Fibroblast of skin of right biceps (primary cell): Measurements from ENCODE around the gene SMYD3.

Source experiments
- DNase-seq: peaks from one replicate; pipeline ENCODE4 v3.0.0-alpha.2; 2013

The SMYD3 gene

GRCh38 chr1:246200738-246201137 lies 306.3 kb downstream of the SMYD3 start:
- DNase-seq = no peak

GRCh38 chr1:246200225-246200624 lies 306.9 kb downstream of the SMYD3 start:
- DNase-seq = no peak

GRCh38 chr1:246199086-246199645 lies 307.9 kb downstream of the SMYD3 start:
- DNase-seq = peak; percentile 7

- no peak for DNase-seq
These were observed 308.8 kb downstream of the SMYD3 start for GRCh38 chr1:246198115-246198816.

GRCh38 chr1:246197076-246197475 lies 310.0 kb downstream of the SMYD3 start:
- no peak for DNase-seq

- DNase-seq = no peak
These were observed 311.8 kb downstream of the SMYD3 start for GRCh38 chr1:246195296-246195695.

- DNase-seq = no peak
These were observed 313.5 kb downstream of the SMYD3 start for GRCh38 chr1:246193537-246193936.

- DNase-seq = no peak
These were observed 318.0 kb downstream of the SMYD3 start for GRCh38 chr1:246189126-246189525.

GRCh38 chr1:246187834-246188372 lies 319.2 kb downstream of the SMYD3 start:
- no peak for DNase-seq

GRCh38 chr1:246184503-246184902 lies 322.6 kb downstream of the SMYD3 start:
- DNase-seq = no peak

- no peak for DNase-seq
These were observed 324.8 kb downstream of the SMYD3 start for GRCh38 chr1:246182149-246182851.

GRCh38 chr1:246181241-246181640 lies 325.8 kb downstream of the SMYD3 start:
- peak; percentile 42 for DNase-seq

GRCh38 chr1:246179401-246179800 lies 327.7 kb downstream of the SMYD3 start:
- DNase-seq = no peak

- no peak for DNase-seq
These were observed 328.3 kb downstream of the SMYD3 start for GRCh38 chr1:246178717-246179311.

GRCh38 chr1:246176126-246177024 lies 330.7 kb downstream of the SMYD3 start:
- DNase-seq = no peak

- DNase-seq = no peak
These were observed 336.4 kb downstream of the SMYD3 start for GRCh38 chr1:246170574-246171261.

GRCh38 chr1:246169486-246169885 lies 337.6 kb downstream of the SMYD3 start:
- no peak for DNase-seq

- DNase-seq = no peak
These were observed 338.1 kb downstream of the SMYD3 start for GRCh38 chr1:246169019-246169418.

GRCh38 chr1:246166841-246167240 lies 340.2 kb downstream of the SMYD3 start:
- no peak for DNase-seq

- DNase-seq = no peak
These were observed 341.0 kb downstream of the SMYD3 start for GRCh38 chr1:246165826-246166709.

- DNase-seq = no peak
These were observed 342.3 kb downstream of the SMYD3 start for GRCh38 chr1:246164764-246165163.
